Measurements from ENCODE around the gene CEACAM4. TPM values are rescaled to one million over a fixed set of nuclear protein-coding genes. Genes with fewer than 3 reads are reported as not detected.

The CEACAM4 gene
- total and polyA plus RNA-seq, 2 donors (not counting 1 experiment from before 2014, with no cell fraction given) = 0.34 TPM; not detected in 1

DNA sequence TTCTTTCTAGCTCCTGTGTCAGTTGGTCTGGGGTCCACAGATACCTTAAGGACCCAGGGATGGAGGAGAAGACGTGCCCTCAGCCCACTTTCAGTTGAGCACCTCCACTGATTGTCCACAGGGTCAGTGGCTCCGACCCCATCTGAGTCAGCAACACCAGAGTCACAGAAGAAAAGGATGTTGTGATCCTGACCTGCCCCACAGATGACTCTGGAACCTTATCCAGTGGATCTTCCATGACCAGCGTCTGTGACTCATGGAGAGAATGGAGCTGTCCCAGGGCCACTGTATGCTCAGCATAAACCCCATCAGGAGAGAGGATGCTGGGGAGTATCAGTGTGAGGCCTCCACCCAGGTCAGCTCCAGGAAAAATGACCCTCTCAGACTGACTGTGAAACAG, 22.0 kb downstream of the CEACAM4 start:
- Mint-ChIP-seq H3K4me3 (no peak overlapping the region), H3K27me3 (peaks cover 24% of the 10 kb centered on the region), H3K9me3 (ENCODE audit: insufficient read depth) (no peaks in the 10 kb centered on the region), H3K27ac (no peak overlapping the region), H3K4me1 (no peaks in the 10 kb centered on the region)
- Histone ChIP-seq H4K20me1 (ENCODE audit: control insufficient read depth, insufficient read depth, low read length, poor library complexity, severe bottlenecking) (no peaks in the 10 kb centered on the region), H3K27me3 (replicated peaks in 1 of 4; ENCODE audit: control extremely low read depth in 1 of 4, control insufficient read depth in 3 of 4, insufficient read depth in 4 of 4, low read length in 3 of 4) (no peaks in the 10 kb centered on the region), H3K79me2 (ENCODE audit: control insufficient read depth, insufficient read depth, low read length) (no peaks in the 10 kb centered on the region), H3K27ac (ENCODE audit: low read length in 2 of 2) (no peak overlapping the region), H3K36me3 (replicated peaks in 1 of 2; ENCODE audit: control extremely low read depth in 1 of 2, control insufficient read depth in 1 of 2, extremely low read depth in 1 of 2, insufficient read depth in 2 of 2, low read length in 1 of 2) (no peaks in the 10 kb centered on the region), H2AFZ (ENCODE audit: insufficient read depth, low read depth, low read length, poor library complexity, severe bottlenecking) (no peak overlapping the region), H3K4me1 (ENCODE audit: control insufficient read depth in 2 of 2, insufficient read depth in 2 of 2, low read length in 2 of 2) (no peaks in the 10 kb centered on the region), H3K4me2 (replicated peaks; ENCODE audit: low read depth, low read length, poor library complexity, severe bottlenecking) (no peak overlapping the region), H3K4me3 (ENCODE audit: control extremely low read depth in 1 of 5, extremely low read depth in 1 of 5, insufficient read depth in 1 of 5, low read depth in 2 of 5, low read length in 4 of 5) (no peak overlapping the region), H3K9me3 (ENCODE audit: control extremely low read depth in 1 of 3, control insufficient read depth in 2 of 3, insufficient read depth in 1 of 3, low read length in 2 of 3) (no peaks in the 10 kb centered on the region), H3K9ac (ENCODE audit: low read length) (no peak overlapping the region)
- intact Hi-C loops (cut with micrococcal nuclease) = no loop called here
- CTCF ChIA-PET = interaction anchor here (0.7 to 3.1 kb wide), 2 partner anchors 8 to 42 kb away, joined by 3 to 12 read pairs; no protein-coding TSS in a partner anchor
- 74% methylated on average over 3 of the region's 3 CpGs for WGBS (ENCODE audit: insufficient coverage)
- TF ChIP-seq EZH2 (IDR thresholded peaks at IDR 0.05; ENCODE audit: borderline replicate concordance, insufficient read depth, low read depth, low read length, poor library complexity, severe bottlenecking) = no peak
- TF ChIP-seq, protein P1, sequence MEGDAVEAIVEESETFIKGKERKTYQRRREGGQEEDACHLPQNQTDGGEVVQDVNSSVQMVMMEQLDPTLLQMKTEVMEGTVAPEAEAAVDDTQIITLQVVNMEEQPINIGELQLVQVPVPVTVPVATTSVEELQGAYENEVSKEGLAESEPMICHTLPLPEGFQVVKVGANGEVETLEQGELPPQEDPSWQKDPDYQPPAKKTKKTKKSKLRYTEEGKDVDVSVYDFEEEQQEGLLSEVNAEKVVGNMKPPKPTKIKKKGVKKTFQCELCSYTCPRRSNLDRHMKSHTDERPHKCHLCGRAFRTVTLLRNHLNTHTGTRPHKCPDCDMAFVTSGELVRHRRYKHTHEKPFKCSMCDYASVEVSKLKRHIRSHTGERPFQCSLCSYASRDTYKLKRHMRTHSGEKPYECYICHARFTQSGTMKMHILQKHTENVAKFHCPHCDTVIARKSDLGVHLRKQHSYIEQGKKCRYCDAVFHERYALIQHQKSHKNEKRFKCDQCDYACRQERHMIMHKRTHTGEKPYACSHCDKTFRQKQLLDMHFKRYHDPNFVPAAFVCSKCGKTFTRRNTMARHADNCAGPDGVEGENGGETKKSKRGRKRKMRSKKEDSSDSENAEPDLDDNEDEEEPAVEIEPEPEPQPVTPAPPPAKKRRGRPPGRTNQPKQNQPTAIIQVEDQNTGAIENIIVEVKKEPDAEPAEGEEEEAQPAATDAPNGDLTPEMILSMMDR (IDR thresholded peaks at IDR 0.05) = no peak
- DNase-seq = no peak
- no peak for ATAC-seq (ENCODE audit: low read depth)
- POLR2A ChIA-PET = no interaction called here

DNA sequence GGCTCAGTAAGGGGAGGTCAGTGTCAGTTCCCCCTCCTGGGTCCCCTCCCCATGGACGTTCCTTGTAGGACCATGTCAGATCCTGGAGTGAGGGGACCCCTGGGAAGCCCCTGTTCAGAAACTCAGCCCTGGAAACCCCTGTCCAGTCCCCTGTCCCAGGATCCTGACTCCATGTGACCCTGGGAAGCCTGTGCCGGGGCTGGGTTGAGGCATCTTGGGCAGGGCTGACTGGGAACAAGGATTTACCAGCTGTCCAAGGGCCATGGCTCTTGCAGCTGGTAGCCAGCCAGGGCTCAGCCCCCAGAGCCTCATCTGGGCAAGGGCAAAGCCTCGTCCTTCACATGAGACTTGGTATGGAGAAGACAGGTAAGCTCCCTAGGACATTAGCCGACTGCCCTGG, 25.1 kb downstream of the CEACAM4 start:
- Histone ChIP-seq H3K36me3 (replicated peaks in 1 of 2; ENCODE audit: control extremely low read depth in 1 of 2, control insufficient read depth in 1 of 2, extremely low read depth in 1 of 2, insufficient read depth in 2 of 2, low read length in 1 of 2) (no peaks in the 10 kb centered on the region), H3K79me2 (ENCODE audit: control insufficient read depth, insufficient read depth, low read length) (no peaks in the 10 kb centered on the region), H3K9ac (ENCODE audit: low read length) (no peak overlapping the region), H3K4me3 (ENCODE audit: control extremely low read depth in 1 of 5, extremely low read depth in 1 of 5, insufficient read depth in 1 of 5, low read depth in 2 of 5, low read length in 4 of 5) (no peak overlapping the region), H3K4me2 (replicated peaks; ENCODE audit: low read depth, low read length, poor library complexity, severe bottlenecking) (no peak overlapping the region), H4K20me1 (ENCODE audit: control insufficient read depth, insufficient read depth, low read length, poor library complexity, severe bottlenecking) (no peaks in the 10 kb centered on the region), H2AFZ (ENCODE audit: insufficient read depth, low read depth, low read length, poor library complexity, severe bottlenecking) (no peak overlapping the region), H3K4me1 (ENCODE audit: control insufficient read depth in 2 of 2, insufficient read depth in 2 of 2, low read length in 2 of 2) (peaks cover 0 to 11% of the 10 kb centered on the region in 2 donors), H3K27me3 (replicated peaks in 1 of 4; ENCODE audit: control extremely low read depth in 1 of 4, control insufficient read depth in 3 of 4, insufficient read depth in 4 of 4, low read length in 3 of 4) (no peaks in the 10 kb centered on the region), H3K9me3 (ENCODE audit: control extremely low read depth in 1 of 3, control insufficient read depth in 2 of 3, insufficient read depth in 1 of 3, low read length in 2 of 3) (no peaks in the 10 kb centered on the region), H3K27ac (ENCODE audit: low read length in 2 of 2) (no peak overlapping the region)
- POLR2A ChIA-PET = no interaction called here
- H3K9me3 Mint-ChIP-seq (ENCODE audit: insufficient read depth) = no peaks in the 10 kb centered on the region
- TF ChIP-seq, protein P1 (IDR thresholded peaks at IDR 0.05) = no peak
- no peak for TF ChIP-seq EZH2 (IDR thresholded peaks at IDR 0.05; ENCODE audit: borderline replicate concordance, insufficient read depth, low read depth, low read length, poor library complexity, severe bottlenecking)
- WGBS (ENCODE audit: insufficient coverage) = 85% methylated on average over 4 of the region's 4 CpGs
- H3K4me3 Mint-ChIP-seq = no peak overlapping the region
- H3K4me1 Mint-ChIP-seq = peaks cover 9% of the 10 kb centered on the region
- ATAC-seq (ENCODE audit: low read depth) (no peak), DNase-seq (no peak)
- intact Hi-C loops (cut with micrococcal nuclease) = no loop called here
- H3K27me3 Mint-ChIP-seq = peaks cover 10% of the 10 kb centered on the region
- CTCF ChIA-PET = interaction anchor here (1.0 kb wide), 1 partner anchor 9 kb away, joined by 3 read pairs; no protein-coding TSS in a partner anchor
- no peak overlapping the region for H3K27ac Mint-ChIP-seq

Measured in B cell (primary cell).